Uterus (tissue), 2 donors: Measurements from ENCODE around the gene FBXO46.

Experiments used
- CTCF ChIP-seq, 4 experiments: fragments of 200-600 bp in 2 of 4; fragments of 450-650 bp in 2 of 4; sonication (generic) in 2 of 4; IDR thresholded peaks; one replicate each; pipeline ENCODE4 v1.5.1; 2016 to 2019; ENCODE audit warnings: antibody characterized with exemption in 4 of 4, mild to moderate bottlenecking in 2 of 4, moderate library complexity in 1 of 4
- POLR2A ChIP-seq, 2 donors: fragments of 450-650 bp; IDR thresholded peaks; one replicate each; pipeline ENCODE4 v1.6.1; 2016; ENCODE audit warnings: antibody characterized with exemption in 2 of 2, mild to moderate bottlenecking in 1 of 2, moderate library complexity in 1 of 2

DNA sequence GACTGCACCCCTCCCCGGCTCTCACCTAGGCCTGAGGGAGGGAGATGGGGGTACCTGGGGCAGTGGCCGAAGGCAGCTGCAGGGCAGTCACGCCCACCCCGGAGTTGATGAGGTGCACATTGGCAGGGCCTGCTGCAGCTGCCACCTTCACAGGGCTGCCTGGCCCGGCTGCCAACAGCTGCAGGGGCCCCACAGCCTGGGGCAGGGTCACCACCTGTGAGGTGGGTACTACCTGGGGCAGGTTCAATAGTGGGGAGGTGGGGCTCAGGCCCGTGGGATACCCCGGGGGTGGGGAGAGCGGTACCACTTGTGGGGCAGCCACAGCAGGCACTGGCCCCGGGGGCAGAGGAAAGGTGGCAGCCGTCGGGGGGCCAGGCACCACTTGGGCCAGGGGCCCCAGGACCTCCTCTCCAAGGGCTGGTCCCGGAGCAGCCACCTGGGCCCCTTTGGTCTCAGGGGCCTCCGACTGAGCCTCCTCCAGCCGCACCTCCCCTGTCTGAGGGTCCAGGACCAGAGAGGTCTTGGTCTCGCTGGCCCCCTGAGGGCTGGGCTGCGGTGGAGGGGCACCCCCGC is 35.7 kb upstream of the FBXO46 start:
- TF ChIP-seq CTCF (IDR thresholded peaks at IDR 0.05) (no peak), POLR2A (IDR thresholded peaks at IDR 0.05) (no peak)
